IPS DF 6.9 (cell line): ENCODE measurements around the gene FGD1.
"Not testable (repeated sequence)": the region's sequence is repeated elsewhere in the genome, so short reads cannot be mapped to it uniquely, and the experiment has no call there.

Source experiments
- DNase-seq: peaks from one replicate; pipeline ENCODE4 v3.0.0-alpha.2; 2013; ENCODE audit warnings: low read depth, low spot score
- H3K27ac ChIP-seq: one replicate; pipeline ENCODE4 v1.5.1; 2013; ENCODE audit warnings: low read length, control low read depth
- H3K27me3 ChIP-seq: 2 replicates; pipeline ENCODE4 v1.6.1; 2013; ENCODE audit warnings: mild to moderate bottlenecking, low read length; ENCODE audit not compliant: control insufficient read depth, insufficient read depth
- H3K36me3 ChIP-seq: 2 replicates; pipeline ENCODE4 v1.6.1; 2013; ENCODE audit warnings: low read length; ENCODE audit not compliant: control insufficient read depth, insufficient read depth
- H3K4me1 ChIP-seq: 2 replicates; pipeline ENCODE4 v1.6.1; 2013; ENCODE audit warnings: low read length; ENCODE audit not compliant: control insufficient read depth, insufficient read depth
- H3K4me3 ChIP-seq: 2 replicates; pipeline ENCODE4 v1.5.1; 2013; ENCODE audit warnings: mild to moderate bottlenecking, low read length
- H3K9me3 ChIP-seq: 2 replicates; pipeline ENCODE4 v1.6.1; 2013; ENCODE audit warnings: low read length, inconsistent platforms; ENCODE audit not compliant: control insufficient read depth, insufficient read depth
- WGBS: extraction: QIAGEN DNeasy Blood & Tissue Kit; methylation state at CpG from one replicate; pipeline ENCODE4 v1.1.7; 2013; ENCODE audit warnings: mixed read lengths, missing lambda C conversion rate; ENCODE audit not compliant: insufficient read length, insufficient coverage; 5-methylcytosine and 5-hydroxymethylcytosine counted together

FGD1 gene

GRCh38 chrX:54495814-54496516 is at the start of gene FGD1:
TSS of gene FGD1 (minus strand) at chrX:54496234. CDS start at chrX:54495432, 802 bp downstream.
- Histone ChIP-seq H3K4me1 (peaks cover 3% of the 10 kb centered on the region; the same call in 1 of the 2 replicates), H3K27me3 (no peaks in the 10 kb centered on the region), H3K9me3 (no peaks in the 10 kb centered on the region), H3K4me3 (peak within 1 kb of the TSS; percentile 72; the same call in 1 of the 2 replicates), H3K36me3 (no peaks in the 10 kb centered on the region; the same call in 1 of the 2 replicates), H3K27ac (no peak within 1 kb of the TSS)
- no peak for DNase-seq
- WGBS: no CpG with 5 or more reads among the region's 51 CpGs

DNA sequence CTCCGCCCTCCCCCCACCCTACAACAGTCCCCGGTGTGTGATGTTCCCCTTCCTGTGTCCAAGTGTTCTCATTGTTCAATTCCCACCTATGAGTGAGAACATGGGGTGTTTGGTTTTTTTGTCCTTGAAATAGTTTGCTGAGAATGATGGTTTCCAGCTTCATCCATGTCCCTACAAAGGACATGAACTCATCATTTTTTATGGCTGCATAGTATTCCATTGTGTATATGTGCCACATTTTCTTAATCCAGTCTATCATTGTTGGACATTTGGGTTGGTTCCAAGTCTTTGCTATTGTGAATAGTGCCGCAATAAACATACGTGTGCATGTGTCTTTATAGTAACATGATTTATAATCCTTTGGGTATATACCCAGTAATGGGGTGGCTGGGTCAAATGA is 46.2 kb upstream of the FGD1 start:
- not testable (repeated sequence) for H3K4me1 ChIP-seq, DNase-seq, H3K27me3 ChIP-seq, H3K27ac ChIP-seq, H3K4me3 ChIP-seq, H3K9me3 ChIP-seq
- WGBS: no CpG with 5 or more reads among the region's 4 CpGs
- peaks cover 23% of the 10 kb centered on the region; the same call in 1 of the 2 replicates for H3K36me3 ChIP-seq

GRCh38 chrX:54540289-54540688 is 44.3 kb upstream of the FGD1 start:
- H3K36me3 ChIP-seq: peaks cover 23% of the 10 kb centered on the region; the same call in 1 of the 2 replicates
- H3K9me3 ChIP-seq: no peaks in the 10 kb centered on the region
- no CpG with 5 or more reads among the region's 4 CpGs for WGBS
- H3K4me3 ChIP-seq: no peak overlapping the region
- DNase-seq: no peak
- H3K27ac ChIP-seq: no peak overlapping the region
- H3K27me3 ChIP-seq: no peaks in the 10 kb centered on the region
- no peaks in the 10 kb centered on the region for H3K4me1 ChIP-seq

DNA sequence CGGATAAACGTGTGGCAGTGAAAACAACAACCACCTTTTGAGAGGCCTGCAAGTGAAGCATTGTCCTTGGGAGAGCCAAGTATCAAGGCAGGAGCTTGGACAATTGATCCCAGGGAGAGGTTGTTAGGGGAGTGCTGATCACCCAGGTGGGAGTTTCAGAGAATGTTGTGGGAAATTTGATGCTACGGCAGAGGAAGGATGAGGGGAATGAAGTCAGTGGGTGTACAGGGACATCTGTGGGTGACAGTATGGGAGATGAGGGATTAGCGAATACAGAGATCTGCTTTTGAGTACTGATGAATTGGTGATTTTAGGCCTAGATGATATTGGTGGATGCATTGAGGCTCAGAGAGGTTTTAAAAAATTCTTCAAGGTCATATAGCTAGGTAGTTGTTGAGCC is 38.2 kb upstream of the FGD1 start:
- no peak for DNase-seq
- WGBS: no CpG with 5 or more reads among the region's 4 CpGs
- H3K4me1 ChIP-seq: no peaks in the 10 kb centered on the region
- no peak overlapping the region for H3K4me3 ChIP-seq
- H3K27me3 ChIP-seq: no peaks in the 10 kb centered on the region
- peaks cover under 1% of the 10 kb centered on the region; the same call in 1 of the 2 replicates for H3K36me3 ChIP-seq
- H3K9me3 ChIP-seq: no peaks in the 10 kb centered on the region
- H3K27ac ChIP-seq: no peak overlapping the region

- Histone ChIP-seq H3K4me3 (peak overlapping the region; percentile 86), H3K36me3 (no peaks in the 10 kb centered on the region; the same call in 1 of the 2 replicates), H3K27me3 (no peaks in the 10 kb centered on the region), H3K9me3 (no peaks in the 10 kb centered on the region), H3K4me1 (no peaks in the 10 kb centered on the region), H3K27ac (no peak overlapping the region)
- no peak for DNase-seq
- no CpG with 5 or more reads among the region's 22 CpGs for WGBS
Observed at GRCh38 chrX:54530357-54530900, 34.4 kb upstream of the FGD1 start.

DNA sequence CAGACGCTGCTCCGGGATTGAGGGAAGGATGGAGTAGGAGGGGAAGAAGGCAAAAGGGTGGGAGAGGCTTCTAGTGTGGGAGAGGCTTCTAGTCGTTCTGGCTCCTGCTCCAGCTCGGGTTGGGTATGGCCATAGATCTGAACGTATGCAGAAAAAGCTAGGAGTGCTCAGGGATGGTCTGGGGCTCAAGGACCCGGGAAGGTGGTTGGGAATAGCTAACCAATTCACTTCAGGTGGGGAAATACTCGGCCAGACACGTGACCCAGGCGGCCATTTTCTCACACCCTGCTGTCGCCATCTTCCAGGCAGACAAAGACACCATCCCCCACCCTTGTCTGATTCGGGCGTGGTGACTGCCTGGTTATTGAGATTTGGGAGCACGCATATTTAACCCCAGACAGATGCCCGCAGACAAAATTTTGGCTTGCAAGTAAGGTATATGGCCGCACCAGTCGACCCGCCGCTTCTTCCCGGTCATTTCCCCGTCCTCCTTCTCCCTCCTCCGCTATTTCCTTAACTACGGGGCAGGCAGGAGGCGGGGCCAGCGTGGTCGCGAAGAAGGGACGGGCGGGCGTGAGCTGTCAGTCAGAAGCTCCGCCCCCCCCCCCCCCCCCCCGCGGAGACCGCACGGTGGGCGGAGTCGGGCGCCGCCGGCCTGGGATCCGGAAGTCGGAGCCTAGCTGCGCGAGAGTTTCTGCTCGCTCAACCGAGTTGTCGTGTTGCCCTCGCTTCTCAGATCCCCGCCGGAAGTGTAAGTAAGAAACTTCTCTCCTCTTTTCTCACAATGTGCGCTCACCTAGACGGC is 33.7 kb upstream of the FGD1 start, which contains the start of gene GNL3L:
TSS of gene GNL3L (plus strand) at position 668 of the 805 bp plus-strand sequence. CDS start 2,348 bp downstream, outside the sequence.
- H3K36me3 ChIP-seq: no peaks in the 10 kb centered on the region; the same call in 1 of the 2 replicates
- H3K4me3 ChIP-seq: peak within 1 kb of the TSS; percentile 86
- H3K4me1 ChIP-seq: no peaks in the 10 kb centered on the region
- no CpG with 5 or more reads among the region's 51 CpGs for WGBS
- no peaks in the 10 kb centered on the region for H3K27me3 ChIP-seq
- H3K9me3 ChIP-seq: no peaks in the 10 kb centered on the region
- DNase-seq: no peak
- H3K27ac ChIP-seq: no peak within 1 kb of the TSS

- no peaks in the 10 kb centered on the region for H3K4me1 ChIP-seq
- H3K27ac ChIP-seq: no peak overlapping the region
- no peaks in the 10 kb centered on the region; the same call in 1 of the 2 replicates for H3K36me3 ChIP-seq
- DNase-seq: no peak
- no CpG with 5 or more reads among the region's 3 CpGs for WGBS
- H3K4me3 ChIP-seq: no peak overlapping the region
- no peaks in the 10 kb centered on the region for H3K27me3 ChIP-seq
- no peaks in the 10 kb centered on the region for H3K9me3 ChIP-seq
Observed at GRCh38 chrX:54529151-54529550, 33.1 kb upstream of the FGD1 start.

GRCh38 chrX:54509400-54509799 is 13.4 kb upstream of the FGD1 start:
- no peak overlapping the region for H3K4me3 ChIP-seq
- no peak overlapping the region for H3K27ac ChIP-seq
- no peak for DNase-seq
- no peaks in the 10 kb centered on the region for H3K4me1 ChIP-seq
- H3K9me3 ChIP-seq: no peaks in the 10 kb centered on the region
- H3K36me3 ChIP-seq: no peaks in the 10 kb centered on the region
- WGBS: no CpG with 5 or more reads among the region's 4 CpGs
- H3K27me3 ChIP-seq: no peaks in the 10 kb centered on the region

- no peak overlapping the region for H3K4me3 ChIP-seq
- no peaks in the 10 kb centered on the region; the same call in 1 of the 2 replicates for H3K36me3 ChIP-seq
- no CpG with 5 or more reads among the region's 6 CpGs for WGBS
Observed at GRCh38 chrX:54496936-54497335, 902 bp upstream of the FGD1 start.

GRCh38 chrX:54496517-54496852 is 451 bp upstream of the FGD1 start:
- Histone ChIP-seq H3K4me3 (no peak overlapping the region; the same call in 1 of the 2 replicates), H3K27ac (no peak overlapping the region), H3K36me3 (no peaks in the 10 kb centered on the region; the same call in 1 of the 2 replicates), H3K4me1 (peaks cover 3% of the 10 kb centered on the region; the same call in 1 of the 2 replicates), H3K9me3 (no peaks in the 10 kb centered on the region), H3K27me3 (no peaks in the 10 kb centered on the region)
- no CpG with 5 or more reads among the region's 5 CpGs for WGBS
- no peak for DNase-seq

More at GRCh38 chrX:54496936-54497335, 902 bp upstream of the FGD1 start:
- Histone ChIP-seq H3K27ac (no peak overlapping the region), H3K27me3 (no peaks in the 10 kb centered on the region), H3K4me1 (peaks cover 3% of the 10 kb centered on the region; the same call in 1 of the 2 replicates), H3K9me3 (no peaks in the 10 kb centered on the region)
- DNase-seq: no peak
